GM19193 (cell line): ENCODE measurements around the gene TLE3.

ENCODE experiments used
- POLR2A ChIP-seq: IDR thresholded peaks from 4 replicates; pipeline ENCODE4 v1.6.1; 2011; ENCODE audit not compliant: insufficient read depth, insufficient read length; ENCODE audit errors: extremely low read depth

TLE3 gene

DNA sequence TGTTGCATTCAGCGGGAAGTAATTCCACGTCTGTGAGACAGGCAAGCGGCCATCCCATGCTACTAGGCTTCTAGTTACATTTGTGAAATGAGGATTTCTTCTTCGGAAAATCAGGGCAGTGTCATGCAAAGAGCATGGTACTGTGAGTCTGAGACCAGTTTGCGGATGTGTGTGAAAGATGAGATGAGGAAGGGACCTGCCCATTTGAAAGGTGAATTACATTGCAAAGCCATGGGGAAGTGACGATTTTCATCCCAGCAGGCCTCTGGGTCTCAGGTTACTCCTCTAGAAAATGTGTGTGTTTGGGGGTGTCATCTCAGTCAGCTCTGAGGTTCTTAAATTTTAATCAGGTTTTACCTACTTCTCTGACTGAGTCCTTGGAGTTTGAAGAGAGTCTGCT is 16.1 kb downstream of the TLE3 start:
- no peak for TF ChIP-seq POLR2A

DNA sequence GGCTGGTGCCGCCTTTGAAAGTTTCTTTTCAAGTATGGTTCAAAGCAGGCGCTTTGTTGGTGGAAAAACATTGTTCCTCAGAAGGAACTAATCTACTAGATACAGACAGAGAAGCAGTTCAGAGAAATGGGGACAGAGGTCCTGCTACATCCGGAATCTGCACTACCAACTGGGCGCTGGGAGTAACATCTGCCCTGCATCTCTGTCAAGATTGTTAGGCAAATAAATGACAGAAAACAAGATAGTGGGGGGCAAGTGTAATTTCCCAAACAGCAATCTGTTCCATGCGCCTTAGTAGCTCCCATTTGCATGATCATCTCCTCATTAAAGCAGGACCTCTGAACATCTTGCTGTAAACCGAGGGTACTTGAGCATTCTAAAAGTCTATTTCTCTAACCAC is 17.4 kb downstream of the TLE3 start:
- no peak for TF ChIP-seq POLR2A

GRCh38 chr15:70079888-70080287 is 17.8 kb downstream of the TLE3 start:
- TF ChIP-seq POLR2A, result no peak

DNA sequence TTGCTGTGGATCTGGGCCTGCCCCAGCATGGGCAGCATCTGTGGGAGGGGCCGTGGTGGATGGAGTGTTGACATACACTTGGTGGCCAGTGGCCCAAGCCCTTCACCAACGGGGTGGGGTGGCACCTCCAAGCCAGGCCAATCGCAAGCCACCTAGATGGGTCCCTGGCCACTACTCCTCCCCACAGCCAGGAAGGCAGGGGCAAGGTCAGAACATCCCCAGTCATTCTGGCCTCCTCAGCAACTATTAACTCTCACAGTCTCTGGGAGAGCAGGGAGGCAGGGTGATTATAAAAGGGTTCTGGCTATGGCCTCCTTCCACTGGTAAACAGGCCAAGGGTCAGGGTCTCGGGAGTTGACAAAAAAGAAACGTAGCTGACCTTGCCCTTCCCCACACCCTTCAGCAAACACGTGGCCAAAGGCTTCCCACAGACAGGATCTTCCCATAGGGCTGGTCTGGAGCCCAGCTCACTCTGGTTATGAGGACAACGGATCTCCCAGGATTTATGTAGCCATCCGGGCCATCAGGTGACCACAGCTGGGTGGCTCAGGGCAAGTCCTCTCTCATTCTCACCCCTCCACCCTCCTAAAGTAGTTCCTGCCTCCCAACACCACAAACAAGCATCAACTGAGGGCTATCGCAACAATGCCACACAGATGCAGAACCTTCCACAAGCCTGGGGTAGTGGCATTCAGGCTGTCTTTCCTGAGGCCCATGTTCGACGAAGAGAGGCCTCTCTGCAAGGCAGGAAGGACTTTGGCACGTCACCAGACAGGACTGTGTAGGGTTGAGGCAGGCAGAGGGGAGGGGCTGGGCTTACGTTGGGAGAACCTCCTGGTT is 18.9 kb downstream of the TLE3 start:
- TF ChIP-seq POLR2A, result no peak

DNA sequence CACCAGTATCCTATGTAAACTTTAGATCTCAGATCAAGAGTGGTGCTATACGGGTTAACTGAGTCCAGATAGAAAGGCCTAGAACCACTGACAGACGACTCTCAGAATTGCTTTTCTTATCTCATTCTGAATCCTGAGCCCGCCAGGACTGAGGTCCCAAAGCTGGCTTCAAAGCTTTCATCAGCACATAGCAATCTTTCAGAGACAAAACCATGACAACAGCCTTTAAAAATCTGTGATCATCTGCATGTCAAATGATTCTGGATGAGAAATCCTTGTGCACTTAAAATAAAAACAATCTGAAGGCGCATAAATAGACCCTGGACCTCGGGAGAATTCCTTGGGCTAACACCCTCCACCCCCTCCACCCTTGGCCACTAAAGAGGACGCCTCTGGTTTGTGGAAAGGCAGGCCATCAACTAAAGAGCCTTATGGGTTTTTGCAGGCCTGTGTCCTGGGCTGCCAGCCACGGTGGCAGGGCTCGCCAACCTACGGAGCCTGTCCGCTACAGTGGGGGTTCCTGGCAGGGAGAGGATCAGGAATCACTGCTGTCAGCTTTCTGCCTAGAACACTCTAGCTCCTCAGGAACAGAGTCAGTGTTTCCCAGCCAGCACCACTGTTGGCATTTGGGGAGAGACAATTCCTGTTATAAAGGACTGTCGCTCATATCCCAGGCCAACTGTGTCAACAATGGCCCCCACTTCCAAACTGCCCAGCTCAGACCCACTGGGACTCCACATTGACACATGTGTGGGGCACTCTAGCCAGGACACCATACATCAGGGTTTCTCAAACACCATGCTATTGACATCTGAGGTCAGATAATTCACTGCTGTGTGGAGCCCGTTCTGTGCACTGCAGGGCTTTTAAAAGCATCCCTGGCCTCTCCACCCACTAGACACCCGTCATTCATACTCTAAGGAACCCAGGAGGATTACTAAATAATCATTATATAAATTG is 20.2 kb downstream of the TLE3 start:
- no peak for TF ChIP-seq POLR2A

- no peak for TF ChIP-seq POLR2A
Measured at GRCh38 chr15:70074380-70074779, 23.3 kb downstream of the TLE3 start.

DNA sequence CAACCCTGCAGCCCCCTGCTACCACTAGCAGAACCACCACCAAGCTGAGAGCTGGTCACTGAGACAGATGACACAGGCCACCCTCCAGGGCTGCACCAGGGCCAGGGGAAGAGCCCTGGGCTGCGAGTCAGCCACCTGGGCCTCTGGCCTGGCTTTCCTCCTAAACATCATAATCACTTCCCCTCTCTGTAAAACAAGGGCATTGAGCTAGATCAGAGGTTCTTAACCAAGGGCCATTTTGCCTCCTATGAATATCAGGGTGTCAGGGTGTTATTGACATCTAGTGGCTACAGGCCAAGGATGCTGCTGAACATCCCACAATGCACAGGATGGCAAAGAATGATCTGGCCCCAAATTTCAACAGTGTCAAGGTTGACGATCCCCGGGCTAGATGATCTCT is 25.2 kb downstream of the TLE3 start:
- TF ChIP-seq POLR2A, result no peak

- TF ChIP-seq POLR2A, result no peak
Measured at GRCh38 chr15:70071799-70072198, 25.9 kb downstream of the TLE3 start.

DNA sequence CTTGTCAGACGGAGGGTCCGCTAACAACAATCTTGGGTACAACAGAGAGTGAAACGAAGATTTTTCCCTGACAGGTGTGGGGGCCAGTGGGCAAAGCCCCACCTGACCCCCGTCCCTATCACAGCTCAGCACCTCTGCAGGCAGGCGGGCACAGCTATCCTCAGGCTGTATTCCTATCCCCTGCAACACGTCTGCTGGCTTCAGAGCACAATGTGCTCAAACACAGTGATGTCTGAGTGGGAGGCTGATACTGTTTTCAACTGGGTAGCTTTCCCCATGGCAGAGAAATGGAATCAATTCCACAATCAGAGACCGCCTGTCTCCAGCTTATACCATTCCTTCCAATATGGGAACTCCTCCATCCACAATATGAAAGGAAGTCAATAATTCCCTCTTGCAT is 28.0 kb downstream of the TLE3 start:
- no peak for TF ChIP-seq POLR2A

GRCh38 chr15:70068783-70069565 is 28.7 kb downstream of the TLE3 start:
- no peak for TF ChIP-seq POLR2A

DNA sequence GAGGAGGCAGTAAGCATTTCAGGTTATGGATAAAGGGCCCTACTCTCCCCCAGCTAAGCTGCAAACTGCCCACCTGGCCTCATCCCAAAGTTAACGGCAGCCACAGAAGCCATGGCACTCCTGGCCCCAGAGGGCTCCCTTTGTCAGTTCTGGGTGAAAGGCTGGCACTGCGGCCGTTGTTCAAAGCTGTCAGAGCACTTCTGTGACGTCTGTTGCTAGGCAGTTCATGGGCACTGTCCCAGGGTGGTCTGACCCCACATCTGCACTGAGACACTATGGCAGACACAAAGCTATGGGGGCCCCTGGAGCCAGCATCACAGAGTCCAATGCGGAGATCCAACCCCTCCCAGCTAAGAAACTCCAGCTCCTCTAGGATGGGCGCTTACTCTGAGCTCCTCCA is 30.0 kb downstream of the TLE3 start:
- no peak for TF ChIP-seq POLR2A

GRCh38 chr15:70067011-70067410 is 30.7 kb downstream of the TLE3 start:
- TF ChIP-seq POLR2A, result no peak

DNA sequence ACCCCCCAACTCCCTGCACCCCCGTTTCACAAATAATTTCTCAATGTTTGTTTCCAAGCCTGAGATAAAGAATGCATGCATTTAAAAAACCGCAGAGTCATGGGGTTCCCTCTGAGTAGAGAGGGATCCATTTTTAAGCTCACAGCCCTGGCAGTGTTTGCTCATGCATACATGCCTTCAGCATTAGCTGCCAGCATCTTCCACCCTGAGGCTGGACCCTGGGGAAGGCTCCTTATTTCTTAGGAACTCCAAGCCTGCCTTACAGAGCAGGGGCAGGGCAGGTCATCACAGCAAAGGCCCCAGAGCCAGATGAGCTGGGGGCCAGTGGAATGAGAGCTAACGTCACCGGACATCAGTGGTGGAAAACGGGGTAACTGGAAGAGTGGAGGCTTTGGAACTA is 31.3 kb downstream of the TLE3 start:
- no peak for TF ChIP-seq POLR2A

DNA sequence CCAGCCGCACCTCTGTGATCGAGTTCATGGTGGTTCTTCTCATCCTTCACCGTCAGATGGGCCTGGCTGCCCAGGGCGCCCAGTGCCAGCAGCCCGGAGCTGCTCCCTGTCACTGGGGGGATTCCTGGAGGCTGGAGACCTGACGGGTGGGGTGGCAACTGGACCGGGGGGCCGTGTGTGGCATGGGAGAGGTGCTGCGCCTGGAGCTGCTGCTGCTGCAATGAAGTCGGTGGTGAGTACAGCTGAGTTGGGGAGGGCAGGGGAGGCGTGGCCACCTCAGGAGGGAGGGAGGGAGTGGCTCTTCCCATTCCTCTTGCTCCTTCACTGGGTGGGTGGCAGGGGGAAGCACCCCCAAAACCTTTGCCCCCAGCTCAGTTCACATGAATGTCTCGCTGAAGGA is 31.7 kb downstream of the TLE3 start:
- TF ChIP-seq POLR2A, result no peak

DNA sequence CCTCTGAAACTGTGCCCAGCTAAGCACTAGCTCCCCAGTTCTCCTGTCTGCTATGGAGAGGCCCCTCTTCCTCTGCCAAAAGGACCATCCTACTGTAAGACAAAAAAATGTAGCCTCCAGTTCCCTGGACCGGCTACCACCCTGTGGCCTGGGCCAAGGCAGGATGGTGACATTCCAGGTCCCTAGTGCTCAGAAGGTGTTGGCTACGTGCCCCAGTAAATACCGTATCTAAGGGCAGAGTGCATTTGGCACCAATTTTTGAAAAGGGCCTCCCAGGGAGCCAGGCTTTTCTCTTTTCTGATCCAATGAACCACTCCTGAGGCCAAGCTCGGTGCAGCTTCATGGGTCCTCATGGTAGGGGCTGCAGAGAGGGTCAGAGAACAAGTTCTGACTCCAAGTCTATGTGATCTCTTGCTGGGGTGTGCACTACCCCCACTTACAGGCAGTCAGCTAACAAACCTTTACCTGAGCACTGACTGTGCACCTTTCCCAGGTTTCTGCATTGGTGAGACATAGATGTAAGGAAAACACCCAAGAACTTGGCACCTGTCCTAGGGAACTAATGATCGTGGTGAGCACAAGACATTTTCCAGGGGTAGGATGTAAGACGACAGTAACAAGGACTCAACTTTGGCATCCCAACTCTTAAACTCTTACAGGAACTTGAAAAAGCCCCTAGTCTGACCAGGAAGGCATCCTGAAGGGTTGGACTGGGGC is 32.6 kb downstream of the TLE3 start:
- TF ChIP-seq POLR2A, result no peak

DNA sequence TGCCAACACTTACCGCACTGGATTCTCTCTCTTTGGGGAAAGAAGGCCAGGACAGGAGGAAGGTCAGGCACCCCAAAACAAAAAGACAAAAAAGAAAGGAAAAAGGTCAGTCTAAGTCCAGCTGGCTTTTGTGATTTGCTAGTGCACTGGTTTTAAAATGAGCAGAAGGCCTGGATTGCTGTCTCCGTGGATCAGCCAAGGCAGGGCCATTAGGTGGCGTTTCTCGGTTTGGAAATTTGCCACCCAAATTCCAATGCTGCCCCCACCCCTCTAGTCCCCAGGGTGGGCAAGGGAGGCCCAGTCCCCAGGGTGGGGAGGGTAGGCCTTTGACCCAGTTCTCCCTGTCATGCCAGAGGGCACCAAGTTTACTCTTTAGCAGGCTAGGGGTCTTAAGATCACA is 33.3 kb downstream of the TLE3 start:
- no peak for TF ChIP-seq POLR2A
